Measurements from ENCODE around the gene MIDN.

DNA sequence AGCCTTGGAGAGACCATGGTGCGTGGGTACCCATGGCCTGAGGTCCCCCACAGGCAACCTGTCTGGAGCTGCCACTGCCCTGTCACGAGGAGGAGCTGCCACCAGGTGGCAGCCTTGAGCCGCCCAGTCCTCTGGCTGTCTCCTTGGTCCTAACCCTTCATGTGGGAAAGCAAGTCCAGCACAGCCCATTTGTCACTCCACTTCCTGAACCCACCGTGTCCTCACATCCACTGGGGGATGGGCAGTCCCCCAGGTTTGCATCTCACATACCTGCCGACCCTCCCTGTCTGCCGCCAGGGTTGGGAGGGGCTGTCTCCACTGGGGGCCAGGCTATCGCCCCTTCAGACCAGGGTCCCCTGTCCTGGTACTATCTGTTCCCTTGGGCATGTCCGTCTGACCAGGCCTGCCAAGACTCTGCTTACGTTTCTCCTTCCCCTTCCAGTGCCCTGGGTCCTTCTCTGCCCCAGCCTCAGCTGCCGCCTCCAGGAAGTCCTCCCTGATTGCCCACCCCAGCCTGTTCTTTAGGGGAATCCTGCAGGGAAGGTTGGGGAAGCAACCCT lies 31.5 kb downstream of the MIDN start:
- TF ChIP-seq GATA3 (IDR thresholded peaks at IDR 0.05; ENCODE audit: low read depth, low read length) (no peak), GATA2 (IDR thresholded peaks at IDR 0.05; ENCODE audit: low read depth, low read length) (no peak)

Data from SH-SY5Y (cell line).